Measurements from ENCODE around the gene NAV2.
A peak's percentile ranks its signal among the peaks of the same experiment; 100 is the strongest.

NAV2 gene

GRCh38 chr11:19779740-19780139, 67.1 kb downstream of the NAV2 start:
- no peak for DNase-seq

GRCh38 chr11:19781351-19781750, 68.7 kb downstream of the NAV2 start:
- no peak for DNase-seq

- no peak for DNase-seq
Measured at GRCh38 chr11:19785265-19785664, 72.6 kb downstream of the NAV2 start.

- DNase-seq = no peak
Measured at GRCh38 chr11:19786644-19787043, 74.0 kb downstream of the NAV2 start.

GRCh38 chr11:19788435-19788834, 75.8 kb downstream of the NAV2 start:
- DNase-seq = no peak

GRCh38 chr11:19789245-19789644, 76.6 kb downstream of the NAV2 start:
- DNase-seq = no peak

- peak; percentile 20 for DNase-seq
Measured at GRCh38 chr11:19789835-19790710, 77.4 kb downstream of the NAV2 start.

- no peak for DNase-seq
Measured at GRCh38 chr11:19790831-19791552, 78.4 kb downstream of the NAV2 start.

- no peak for DNase-seq
Measured at GRCh38 chr11:19792510-19792909, 79.9 kb downstream of the NAV2 start.

GRCh38 chr11:19793326-19793725, 80.7 kb downstream of the NAV2 start:
- no peak for DNase-seq

- DNase-seq = no peak
Measured at GRCh38 chr11:19794161-19794560, 81.5 kb downstream of the NAV2 start.

GRCh38 chr11:19795082-19795481, 82.4 kb downstream of the NAV2 start:
- peak; percentile 19 for DNase-seq

- DNase-seq = peak; percentile 20
Measured at GRCh38 chr11:19800162-19800561, 87.5 kb downstream of the NAV2 start.

- no peak for DNase-seq
Measured at GRCh38 chr11:19800714-19801519, 88.3 kb downstream of the NAV2 start.

- no peak for DNase-seq
Measured at GRCh38 chr11:19802773-19803293, 90.2 kb downstream of the NAV2 start.

- DNase-seq = no peak
Measured at GRCh38 chr11:19803506-19803998, 90.9 kb downstream of the NAV2 start.

- no peak for DNase-seq
Measured at GRCh38 chr11:19805376-19805775, 92.7 kb downstream of the NAV2 start.

GRCh38 chr11:19805827-19806226, 93.2 kb downstream of the NAV2 start:
- DNase-seq = peak; percentile 46

- DNase-seq = no peak
Measured at GRCh38 chr11:19806251-19806650, 93.6 kb downstream of the NAV2 start.

GRCh38 chr11:19808076-19808911, 95.7 kb downstream of the NAV2 start:
- no peak for DNase-seq

- peak; percentile 27 for DNase-seq
Measured at GRCh38 chr11:19810852-19811251, 98.2 kb downstream of the NAV2 start.

- DNase-seq = no peak
Measured at GRCh38 chr11:19811380-19811779, 98.7 kb downstream of the NAV2 start.

Measured in fibroblast of skin of back (primary cell).